Hindlimb muscle (tissue), 1 donor: ENCODE measurements around the gene FHOD1. TPM values are rescaled to one million over a fixed set of nuclear protein-coding genes. Genes with fewer than 3 reads are reported as not detected.
A peak's percentile ranks its signal among the peaks of the same experiment; 100 is the strongest.

Source experiments
- DNase-seq: peaks from one replicate; pipeline ENCODE4 v3.0.0-alpha.2; 2013
- polyA plus RNA-seq: library from polyadenylated mRNA; unstranded; fragments of 120-200 nt; gene quantifications from one replicate; pipeline ENCODE4 v1.2.1, GENCODE V29; 2013; ENCODE audit not compliant: insufficient read length

The FHOD1 gene
- 20.1 TPM for polyA plus RNA-seq

DNA sequence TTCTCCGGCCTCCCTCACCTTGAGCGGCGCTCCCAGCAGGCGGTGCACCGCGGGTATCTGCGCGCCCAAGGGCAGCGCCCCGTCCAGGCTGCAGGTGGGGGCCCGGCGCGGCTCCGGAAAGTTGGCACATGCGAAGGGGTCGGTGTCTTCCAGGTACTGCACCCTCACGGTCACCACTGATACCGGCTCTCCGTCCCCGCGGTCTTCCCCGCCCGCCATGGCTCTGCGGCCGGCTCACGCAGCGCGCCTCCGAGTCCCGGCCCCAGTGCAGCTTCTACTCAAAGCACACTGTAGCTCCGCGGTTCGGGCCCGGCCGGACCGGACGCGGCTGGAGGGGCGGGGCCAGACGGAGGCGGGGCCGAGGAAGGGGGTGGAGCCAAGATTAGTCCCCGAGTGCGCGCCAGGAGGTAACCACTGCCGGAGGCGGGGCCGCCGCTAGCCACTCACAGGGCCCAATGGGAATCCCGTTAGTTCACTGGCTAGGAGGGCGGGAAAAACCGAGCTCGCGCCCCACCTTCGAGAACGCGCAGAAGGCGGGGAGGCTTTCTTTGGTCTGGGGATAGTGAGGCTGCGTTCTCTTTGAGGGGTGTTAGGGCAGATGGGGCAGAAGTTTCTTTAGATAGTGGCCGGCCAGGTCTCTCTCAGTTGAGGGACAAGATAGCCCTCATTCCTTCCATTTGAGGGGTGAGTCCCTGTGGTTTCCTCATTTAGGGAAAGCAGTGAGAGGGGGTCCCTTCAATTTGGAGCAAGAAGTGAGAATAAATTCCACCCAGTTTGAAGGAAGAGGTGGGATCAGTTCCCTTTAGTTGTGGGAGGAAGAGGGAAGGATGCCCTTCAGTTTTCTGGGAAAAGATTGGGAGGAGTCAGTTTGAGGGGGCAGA, at the start of gene FHOD1:
TSS of gene FHOD1 (minus strand) at position 290 of the 881 bp plus-strand sequence. CDS start at position 219, 71 bp downstream.
- peak; percentile 93 for DNase-seq

DNA sequence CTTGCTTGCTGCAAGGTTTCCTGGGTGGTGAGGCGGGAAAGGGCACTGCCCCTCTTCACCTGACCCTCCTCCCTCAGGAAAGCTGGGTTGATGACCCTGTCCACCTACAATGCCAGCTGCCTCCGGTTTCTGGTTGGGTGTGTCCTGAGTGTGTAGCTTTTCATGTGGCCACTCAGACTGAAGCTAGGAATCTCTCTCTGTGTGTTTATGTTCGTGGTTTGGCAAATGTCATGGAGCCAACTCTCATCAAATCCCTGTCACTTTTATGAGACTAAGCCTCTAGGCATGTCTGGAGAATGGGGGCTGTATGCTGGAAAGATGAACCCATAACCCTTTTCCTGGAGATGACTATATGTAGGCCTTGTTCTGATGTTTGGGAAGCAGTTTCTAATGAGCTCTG, 49.1 kb upstream of the FHOD1 start:
- DNase-seq: no peak

DNA sequence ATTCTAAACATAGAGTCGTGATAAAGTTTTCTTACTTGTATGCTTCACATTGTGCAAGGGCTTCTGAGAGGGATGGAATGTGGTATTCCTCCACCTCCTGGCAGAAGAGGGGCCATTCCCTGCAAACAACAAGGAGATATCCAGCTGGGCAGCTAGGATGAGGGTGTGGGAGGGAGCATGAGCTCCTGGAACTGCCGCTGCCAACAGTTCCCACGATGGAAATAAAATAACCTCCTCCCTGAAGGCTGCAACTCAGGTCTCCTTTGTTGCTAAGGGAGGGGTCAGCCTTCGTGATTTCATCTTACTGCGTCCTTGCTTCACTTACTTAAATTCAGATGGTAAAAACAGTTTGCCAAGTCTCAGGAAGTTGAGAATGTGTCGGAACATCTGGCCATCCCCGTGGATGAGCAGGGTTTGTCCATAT, 47.7 kb upstream of the FHOD1 start:
- DNase-seq: no peak

DNA sequence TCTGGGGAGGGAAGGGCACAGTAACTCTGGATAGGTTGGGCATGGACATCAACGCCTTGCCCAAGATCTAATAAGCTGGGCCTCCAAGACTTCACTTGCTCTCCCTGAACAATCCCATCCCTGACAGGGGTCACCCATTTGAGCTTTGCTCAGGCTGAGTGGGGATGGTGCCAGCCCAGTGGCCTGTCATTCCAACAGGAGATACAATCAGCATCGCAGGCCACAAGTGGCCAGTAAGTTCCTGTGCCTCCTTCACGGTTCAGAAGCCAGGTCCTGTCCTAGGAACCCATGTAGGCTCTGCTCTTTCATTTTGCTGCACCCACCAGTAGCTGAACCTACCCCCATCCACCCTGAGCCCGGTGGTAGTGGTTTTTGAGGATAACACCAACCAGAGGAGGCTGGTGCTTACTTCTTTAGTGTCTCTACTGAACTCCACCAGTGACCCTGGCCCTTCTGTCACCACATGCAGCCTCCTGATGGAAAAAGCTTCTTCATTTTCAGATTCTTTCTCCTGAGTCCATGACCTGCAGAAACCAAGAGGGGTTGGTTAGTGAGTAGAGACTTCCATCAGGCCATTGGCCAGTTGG, 47.0 kb upstream of the FHOD1 start:
- no peak for DNase-seq

DNA sequence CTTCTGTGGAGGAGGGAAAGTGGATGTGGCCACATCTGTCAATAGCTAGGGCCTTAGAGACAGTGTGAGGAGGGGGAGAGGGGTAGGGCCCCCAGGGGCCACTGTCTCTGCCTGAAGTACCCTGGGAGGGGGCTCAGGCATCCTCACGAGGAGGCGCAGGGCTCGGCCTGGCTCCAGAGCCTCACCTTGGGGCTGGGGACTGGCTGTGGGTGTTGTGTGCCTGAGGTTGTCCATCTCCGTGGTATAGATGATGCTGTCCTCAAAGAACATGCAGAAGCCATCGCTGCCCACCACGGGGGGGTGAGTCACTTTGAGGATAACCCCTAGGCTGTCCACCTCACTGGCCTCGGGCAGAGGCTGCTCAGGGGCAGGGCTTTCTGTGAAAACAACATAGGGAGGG, 44.2 kb upstream of the FHOD1 start:
- no peak for DNase-seq

DNA sequence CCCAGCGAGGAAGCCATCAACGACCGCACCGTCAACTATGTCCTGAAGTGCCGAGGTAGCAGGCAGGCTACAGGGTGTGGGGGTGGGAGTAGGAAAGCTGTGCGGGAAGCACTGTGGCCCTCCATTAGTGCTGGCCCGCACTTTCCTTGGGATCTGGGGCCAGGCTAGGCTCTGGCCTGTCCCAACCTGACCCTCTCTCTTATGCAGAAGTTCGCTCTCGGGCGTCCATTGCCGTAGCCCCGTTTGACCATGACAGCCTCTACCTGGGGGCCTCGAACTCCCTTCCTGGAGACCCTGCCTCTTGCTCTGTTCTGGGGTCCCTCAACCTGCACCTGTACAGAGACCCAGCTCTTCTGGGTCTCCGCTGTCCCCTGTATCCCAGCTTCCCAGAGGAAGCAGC, 40.7 kb upstream of the FHOD1 start:
- no peak for DNase-seq

DNA sequence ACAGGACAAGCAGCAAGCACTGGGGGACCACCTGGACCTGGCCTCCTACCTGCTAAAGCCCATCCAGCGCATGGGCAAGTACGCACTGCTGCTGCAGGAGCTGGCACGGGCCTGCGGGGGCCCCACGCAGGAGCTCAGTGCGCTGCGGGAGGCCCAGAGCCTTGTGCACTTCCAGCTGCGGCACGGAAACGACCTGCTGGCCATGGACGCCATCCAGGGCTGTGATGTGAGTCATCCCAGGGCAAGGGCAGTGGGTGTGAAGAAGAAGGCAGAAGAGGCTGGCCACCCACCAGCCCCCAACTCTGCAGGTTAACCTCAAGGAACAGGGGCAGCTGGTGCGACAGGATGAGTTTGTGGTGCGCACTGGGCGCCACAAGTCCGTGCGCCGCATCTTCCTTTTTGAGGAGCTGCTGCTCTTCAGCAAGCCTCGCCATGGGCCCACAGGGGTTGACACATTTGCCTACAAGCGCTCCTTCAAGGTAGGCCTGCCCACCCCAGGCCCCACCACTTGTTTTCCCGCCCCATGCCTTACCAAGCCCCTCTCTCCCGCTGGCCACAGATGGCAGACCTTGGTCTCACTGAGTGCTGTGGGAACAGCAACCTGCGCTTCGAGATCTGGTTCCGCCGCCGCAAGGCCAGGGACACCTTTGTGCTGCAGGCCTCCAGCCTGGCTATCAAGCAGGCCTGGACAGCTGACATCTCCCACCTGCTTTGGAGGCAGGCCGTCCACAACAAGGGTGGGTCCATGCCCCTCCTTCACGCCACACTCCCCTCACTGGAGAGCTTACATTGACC, 39.4 kb upstream of the FHOD1 start:
- DNase-seq: no peak

DNA sequence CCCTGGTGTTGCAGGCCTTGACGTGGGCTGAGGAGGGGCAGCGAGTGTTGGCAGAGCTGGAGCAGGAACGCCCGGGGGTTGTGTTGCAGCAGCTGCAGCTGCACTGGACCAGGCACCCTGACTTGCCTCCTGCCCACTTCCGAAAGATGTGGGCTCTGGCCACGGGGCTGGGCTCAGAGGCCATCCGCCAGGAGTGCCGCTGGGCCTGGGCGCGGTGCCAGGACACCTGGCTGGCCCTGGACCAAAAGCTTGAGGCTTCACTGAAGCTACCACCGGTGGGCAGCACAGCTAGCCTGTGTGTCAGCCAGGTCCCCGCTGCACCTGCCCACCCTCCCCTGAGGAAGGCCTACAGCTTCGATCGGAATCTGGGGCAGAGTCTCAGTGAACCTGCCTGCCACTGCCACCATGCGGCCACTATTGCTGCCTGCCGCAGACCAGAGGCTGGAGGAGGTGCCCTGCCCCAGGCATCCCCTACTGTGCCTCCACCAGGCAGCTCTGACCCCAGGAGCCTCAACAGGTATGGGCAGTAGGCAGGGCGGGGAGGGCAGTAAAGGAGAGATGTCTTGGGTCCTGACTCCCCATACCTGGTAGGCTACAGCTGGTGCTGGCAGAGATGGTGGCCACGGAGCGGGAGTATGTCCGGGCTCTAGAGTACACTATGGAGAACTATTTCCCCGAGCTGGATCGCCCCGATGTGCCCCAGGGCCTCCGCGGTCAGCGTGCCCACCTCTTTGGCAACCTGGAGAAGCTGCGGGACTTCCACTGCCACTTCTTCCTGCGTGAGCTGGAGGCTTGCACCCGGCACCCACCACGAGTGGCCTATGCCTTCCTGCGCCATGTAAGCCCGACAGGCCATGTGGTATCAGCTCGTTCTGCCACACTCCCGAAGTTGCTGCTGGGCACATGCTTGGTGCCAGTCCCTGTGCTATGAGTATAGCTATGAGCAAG, 37.7 kb upstream of the FHOD1 start:
- DNase-seq: no peak

DNA sequence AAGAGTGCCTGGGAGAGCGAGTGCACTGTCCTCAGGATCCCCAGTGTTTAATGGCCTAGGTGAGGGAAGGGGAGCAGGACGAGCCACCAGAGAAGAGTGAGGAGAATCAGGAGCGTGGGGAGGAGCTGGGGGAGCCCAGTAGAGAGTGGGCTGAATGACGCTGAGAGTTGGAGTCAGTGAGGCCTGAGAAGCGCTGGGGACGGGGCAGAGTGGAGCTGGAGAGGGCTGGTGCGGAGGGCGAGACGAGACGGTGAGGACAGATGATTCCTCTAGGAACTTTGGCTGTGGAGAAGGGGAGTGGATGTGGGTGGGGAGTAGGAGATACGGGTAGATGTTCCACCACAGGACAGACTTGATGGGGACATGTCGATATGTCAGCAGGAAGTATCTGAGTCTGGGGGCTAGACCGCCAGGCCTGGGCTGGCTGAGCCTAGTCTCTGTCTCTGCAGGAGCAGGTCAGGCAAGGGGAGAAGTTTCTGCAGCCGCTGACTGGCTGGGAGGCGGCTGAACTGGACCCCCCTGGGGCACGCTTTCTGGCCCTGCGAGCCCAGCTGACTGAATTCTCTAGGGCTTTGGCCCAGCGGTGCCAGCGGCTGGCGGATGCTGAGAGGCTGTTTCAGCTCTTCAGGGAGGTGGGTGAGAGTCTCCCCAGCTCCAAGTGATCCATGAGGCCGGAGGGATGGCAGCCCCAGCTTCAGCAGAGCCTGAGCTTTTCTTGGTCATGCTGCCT, 36.7 kb upstream of the FHOD1 start:
- no peak for DNase-seq

DNA sequence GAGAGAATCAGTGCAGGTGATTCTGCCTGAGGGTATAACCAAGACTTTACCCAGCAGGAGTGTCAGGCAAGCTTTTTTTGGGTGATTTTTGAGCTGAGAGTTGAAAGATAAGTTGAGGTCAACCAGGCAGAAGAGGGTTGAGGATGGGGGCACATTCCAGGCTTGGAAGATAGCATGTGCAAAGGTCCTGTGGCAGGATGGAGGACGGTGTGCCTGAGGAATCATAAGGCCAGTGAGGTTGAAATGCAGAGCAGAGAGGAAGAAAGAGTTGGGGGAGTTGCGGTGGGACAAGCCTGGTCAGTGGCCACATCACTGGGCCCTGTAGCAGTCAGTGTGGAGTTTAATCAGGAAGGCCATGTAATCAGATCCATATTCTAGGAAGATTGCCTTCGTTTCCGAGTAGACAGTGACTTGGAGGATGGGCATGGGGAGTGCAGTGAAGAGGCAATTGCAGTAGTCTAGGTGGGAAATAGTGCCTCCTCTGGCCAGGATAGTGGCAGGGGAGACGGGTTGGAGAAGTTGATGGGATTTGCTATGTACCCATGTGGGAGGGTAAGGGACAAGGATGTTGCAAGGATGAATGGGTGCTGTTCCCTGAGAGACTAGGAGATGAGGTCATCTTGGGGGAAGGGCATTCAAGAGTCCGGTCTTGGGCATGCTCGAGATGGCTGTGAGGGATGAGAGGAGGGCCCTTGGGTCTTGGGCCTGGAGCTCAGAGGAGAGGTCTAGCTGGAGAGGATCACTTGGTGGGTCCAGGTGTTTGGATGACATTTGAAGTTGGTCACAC, 36.0 kb upstream of the FHOD1 start:
- DNase-seq: no peak

DNA sequence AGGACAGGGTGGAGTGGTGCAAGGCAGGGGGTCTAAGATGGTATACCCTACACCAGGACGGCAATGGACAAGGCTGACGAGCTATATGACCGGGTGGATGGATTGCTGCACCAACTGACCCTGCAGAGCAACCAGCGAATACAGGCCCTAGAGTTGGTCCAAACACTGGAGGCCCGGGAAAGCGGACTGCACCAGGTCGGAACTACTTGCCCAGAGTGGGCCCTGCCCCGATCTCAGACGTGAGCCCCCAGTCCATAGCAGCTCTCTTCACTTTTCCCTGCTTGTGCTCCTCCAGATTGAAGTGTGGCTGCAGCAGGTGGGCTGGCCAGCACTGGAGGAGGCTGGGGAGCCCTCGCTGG, 35.1 kb upstream of the FHOD1 start:
- DNase-seq: no peak

DNA sequence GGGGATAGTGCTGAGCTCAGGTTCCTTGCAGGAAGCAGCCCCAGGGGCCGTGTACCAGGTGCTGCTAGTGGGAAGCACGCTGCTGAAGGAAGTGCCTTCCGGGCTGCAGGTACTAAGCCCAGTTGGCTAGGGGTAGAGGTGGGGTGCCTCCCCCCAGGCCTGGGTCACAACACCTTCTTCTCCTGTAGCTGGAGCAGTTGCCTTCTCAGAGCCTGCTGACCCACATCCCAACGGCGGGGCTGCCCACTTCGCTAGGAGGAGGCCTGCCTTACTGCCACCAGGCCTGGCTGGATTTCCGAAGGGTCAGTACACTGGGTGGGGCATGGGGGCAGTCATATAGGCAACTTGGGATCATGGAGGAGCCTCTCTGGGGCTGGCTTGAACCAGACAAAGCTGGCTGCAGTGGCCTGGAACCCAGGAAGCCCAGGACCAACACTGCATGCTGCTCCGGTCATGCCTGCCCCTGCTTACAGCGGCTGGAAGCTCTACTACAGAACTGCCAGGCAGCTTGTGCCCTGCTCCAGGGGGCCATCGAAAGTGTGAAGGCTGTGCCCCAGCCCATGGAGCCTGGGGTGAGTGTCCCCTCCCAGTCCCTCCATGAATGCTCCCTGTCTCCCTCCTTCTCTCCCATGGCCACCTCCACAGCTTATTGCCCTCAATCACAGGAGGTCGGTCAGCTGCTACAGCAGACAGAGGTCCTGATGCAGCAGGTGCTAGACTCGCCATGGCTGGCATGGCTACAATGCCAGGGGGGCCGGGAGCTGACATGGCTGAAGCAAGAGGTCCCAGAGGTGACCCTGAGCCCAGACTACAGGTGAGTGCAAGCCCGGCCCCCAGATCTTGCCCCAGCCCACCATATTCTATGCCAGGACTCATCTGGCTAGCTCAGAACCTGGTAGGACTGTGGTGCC, 34.5 kb upstream of the FHOD1 start:
- no peak for DNase-seq

DNA sequence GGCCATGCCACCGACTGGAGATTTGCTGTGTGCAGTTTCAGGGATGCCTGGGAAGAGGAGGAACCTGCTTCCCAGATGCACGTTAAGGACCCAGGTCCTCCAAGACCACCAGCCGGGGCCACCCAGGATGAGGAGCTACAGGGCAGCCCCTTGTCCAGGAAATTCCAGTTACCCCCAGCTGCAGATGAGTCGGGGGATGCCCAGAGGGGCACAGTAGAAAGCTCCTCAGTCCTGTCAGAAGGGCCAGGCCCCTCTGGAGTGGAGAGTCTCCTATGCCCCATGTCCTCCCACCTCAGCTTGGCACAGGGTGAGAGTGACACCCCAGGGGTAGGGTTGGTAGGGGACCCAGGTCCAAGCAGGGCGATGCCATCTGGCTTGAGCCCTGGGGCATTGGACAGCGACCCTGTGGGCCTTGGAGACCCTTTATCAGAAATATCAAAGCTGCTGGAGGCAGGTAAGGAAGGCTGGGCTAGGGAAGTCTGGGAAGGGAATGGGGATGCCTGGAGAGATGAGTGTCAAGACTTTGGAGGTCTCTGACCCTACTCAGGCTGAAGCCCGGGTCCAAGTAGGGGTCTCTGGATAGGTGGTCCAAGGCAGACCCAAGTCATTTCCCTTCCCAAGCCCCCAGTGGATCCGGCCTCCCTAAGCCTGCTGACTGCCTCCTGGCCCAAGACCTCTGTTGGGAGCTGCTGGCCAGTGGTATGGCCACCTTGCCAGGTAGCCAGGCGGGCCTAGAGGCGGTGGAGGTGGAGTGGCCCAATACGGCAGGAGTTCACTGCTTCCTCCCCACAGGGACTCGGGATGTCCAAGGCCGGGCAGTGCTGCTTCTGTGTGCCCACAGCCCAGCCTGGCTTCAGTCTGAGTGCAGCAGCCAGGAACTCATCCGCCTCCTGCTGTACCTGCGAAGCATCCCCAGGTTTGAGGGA, 33.1 kb upstream of the FHOD1 start:
- no peak for DNase-seq

DNA sequence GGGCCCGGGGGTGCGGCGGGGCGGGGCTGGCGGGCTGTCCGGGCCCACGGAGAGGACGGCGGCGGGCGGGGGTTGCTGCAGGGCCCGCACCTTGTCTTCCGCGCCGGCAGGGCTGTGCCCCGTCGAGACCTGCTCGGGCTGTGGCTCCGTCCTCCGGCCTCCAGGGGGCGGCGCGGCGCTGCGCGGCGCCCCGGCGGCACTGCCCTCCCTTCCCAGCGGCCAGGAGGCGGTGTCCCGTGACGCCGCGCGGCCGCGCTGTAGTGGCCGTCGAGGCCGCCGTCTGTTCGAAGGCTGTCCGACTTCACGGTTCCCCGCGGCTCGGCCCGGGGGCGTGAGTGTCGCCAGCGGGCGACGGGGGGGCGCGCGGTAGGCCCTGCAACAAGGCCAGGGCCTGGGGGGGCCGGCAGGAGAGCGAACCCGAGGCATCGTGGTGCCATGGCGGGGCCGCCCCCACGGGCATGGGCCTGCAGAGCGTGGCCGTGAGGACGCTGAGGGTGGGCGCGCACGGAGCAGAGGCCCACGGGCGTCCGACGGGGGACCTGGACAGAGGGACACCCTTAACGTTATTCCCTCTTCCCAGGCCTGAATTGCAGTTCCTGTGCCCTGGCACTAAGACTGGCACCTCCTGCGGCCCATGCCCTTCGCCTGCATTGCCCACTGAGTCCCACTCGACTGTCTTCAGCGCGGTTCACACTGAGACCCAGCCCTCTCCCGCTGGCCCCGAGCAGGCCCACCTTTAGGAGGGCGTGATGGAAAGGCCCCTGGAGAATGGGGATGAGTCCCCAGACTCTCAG, 32.2 kb upstream of the FHOD1 start, which contains the start of gene PLEKHG4:
TSS of gene PLEKHG4 (plus strand) at position 237 of the 794 bp plus-strand sequence. CDS start at position 750, 513 bp downstream.
- DNase-seq: peak; percentile 84

DNA sequence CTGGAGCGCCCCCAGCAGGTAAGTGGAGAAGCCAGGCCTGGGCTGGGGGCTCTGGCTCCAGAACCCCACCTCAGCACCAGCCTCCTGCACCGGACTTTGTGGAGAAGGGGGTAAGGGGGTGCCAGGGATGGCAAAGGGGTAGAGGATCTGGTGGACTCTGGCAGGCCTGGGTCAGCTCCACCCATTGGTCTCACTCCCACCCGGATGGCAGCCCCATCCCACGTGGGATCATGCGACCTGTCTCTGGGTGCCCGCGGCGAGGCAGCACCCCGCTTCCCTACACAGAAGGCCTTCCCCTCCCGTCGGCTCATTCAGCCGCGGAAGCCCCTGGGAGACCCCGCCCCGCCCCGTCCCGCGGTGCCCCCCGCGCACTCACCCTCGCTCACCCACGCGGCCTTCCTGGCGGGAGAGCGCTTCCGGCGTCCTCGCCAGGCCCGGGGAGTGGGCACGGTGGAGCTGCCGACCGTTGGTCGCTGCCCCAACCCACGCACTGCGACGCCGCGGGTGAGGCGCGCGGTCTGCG, 31.6 kb upstream of the FHOD1 start:
- DNase-seq: no peak

DNA sequence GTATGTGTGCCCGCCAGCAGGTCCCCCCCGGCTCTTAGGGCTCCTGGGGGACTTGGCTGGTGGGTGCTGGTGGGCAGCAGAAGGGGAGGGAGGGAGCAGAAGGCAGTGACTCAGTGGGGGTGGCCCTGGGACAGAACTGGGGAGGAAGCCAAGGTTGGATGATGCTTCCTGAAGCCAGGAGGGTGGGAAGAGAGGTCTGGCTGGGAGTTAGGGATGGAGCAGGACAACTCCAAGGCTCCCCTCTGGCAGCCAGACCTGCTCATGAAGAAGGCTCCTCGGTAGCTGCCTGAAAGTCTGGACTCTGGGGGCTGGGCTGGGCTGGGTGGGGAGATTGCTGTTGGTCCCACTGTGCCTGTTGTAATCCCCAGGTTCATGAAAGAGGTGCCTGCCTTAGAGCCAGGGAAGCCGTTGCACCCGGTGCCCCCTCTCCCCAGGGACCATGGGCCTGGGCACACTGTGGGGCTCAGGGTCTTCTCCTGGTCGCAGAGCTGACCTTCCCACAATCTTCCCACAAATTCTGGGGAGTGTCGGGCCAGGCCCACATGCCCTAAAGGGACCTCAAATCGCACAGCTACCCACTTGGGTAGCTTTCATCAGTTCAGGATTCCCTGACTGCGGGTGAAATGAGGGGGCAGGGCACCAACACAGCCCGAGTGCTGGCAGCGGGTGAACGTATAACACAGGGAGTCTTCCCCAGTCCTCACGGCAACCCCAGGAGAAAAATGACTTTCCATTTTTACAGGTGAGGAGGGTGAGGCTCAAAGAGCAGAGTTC, 30.9 kb upstream of the FHOD1 start:
- DNase-seq: no peak
